ENCODE results near the gene TNS1. TPM values are rescaled to one million over a fixed set of nuclear protein-coding genes. Genes with fewer than 3 reads are reported as not detected.

Gene TNS1
- total RNA-seq, 1 donor from 2014 or later = 46.1 TPM

- DNase-seq (ENCODE audit: extremely low read depth, low read depth, low spot score) = no peak
Observed at GRCh38 chr2:217983276-217984233, 19.2 kb downstream of the TNS1 start.

GRCh38 chr2:217981971-217982370 lies 20.8 kb downstream of the TNS1 start:
- no peak for DNase-seq (ENCODE audit: extremely low read depth, low read depth, low spot score)

GRCh38 chr2:217981084-217981730 lies 21.6 kb downstream of the TNS1 start:
- DNase-seq (ENCODE audit: extremely low read depth, low read depth, low spot score) = no peak

DNA sequence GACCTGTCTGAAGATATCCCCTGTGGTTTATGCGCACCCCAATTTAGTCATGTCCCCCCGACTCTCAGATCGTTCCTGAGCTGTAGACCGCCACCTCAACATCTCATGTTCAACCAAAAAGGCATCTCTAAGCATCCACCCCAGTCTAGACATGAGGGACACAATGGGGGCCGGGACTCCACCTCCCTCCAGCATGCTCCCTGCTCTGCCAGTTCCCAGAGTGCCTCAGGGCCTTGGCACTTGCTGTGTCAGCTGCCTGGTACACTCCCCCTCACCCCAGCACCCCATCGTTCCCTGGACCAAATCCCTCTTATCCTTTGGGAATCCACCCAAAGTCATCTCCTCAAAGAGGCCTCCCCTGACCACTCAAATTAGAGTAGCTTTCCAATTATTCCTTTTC lies 22.2 kb downstream of the TNS1 start:
- no peak for DNase-seq (ENCODE audit: extremely low read depth, low read depth, low spot score)

DNA sequence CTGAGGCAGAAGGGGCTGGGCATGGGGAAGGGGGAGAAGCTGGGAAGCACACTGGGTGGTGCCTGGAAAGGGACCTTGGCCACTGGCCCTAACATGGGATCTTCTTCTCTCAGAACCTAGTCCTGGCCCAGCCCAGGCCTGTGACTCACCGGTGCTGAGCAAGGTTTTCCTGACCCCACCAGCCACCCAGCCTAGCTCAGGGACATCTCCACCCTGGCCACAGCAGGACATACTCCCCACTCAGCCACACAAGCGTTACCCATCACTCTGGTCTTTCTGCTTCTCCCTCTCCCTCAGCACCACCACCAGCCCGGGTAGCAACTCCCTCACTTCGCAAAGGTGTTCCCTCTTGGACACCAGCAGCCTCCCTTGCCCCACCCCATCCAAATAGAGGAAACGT lies 22.8 kb downstream of the TNS1 start:
- no peak for DNase-seq (ENCODE audit: extremely low read depth, low read depth, low spot score)

- DNase-seq (ENCODE audit: extremely low read depth, low read depth, low spot score) = no peak
Observed at GRCh38 chr2:217979151-217979811, 23.5 kb downstream of the TNS1 start.

DNA sequence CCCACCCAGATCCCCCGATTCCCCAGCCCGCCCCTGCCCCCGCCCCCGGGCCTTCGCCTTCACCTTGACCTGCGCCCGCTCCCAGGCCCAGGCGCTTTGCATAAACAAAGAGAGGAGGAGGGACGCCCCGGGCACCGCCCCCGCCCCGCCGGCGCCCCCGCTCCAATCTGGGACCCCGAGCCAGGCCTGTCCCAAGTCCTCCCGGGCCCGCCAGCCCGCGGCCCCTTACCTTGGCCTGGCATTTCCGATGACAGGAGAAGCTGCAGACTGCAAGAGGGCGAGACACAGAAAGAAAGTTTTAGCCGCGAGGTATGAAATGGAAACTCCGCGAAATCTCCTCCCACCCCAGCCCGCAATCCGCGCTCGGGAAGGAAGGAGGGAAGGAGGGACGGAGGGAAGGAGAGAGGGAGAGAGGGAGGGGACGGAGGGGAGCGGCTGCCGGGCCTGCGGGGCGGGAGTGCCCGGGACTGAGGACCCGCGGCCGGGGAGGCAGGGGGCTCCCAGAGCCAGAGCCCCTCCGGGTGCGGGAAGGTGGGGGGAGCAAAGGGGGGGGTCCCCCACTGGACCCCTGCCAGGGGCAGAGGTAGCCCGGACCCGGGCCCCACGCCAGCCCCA lies 24.2 kb downstream of the TNS1 start:
- DNase-seq (ENCODE audit: extremely low read depth, low read depth, low spot score) = no peak

- no peak for DNase-seq (ENCODE audit: extremely low read depth, low read depth, low spot score)
Observed at GRCh38 chr2:217977840-217978535, 24.8 kb downstream of the TNS1 start.

DNA sequence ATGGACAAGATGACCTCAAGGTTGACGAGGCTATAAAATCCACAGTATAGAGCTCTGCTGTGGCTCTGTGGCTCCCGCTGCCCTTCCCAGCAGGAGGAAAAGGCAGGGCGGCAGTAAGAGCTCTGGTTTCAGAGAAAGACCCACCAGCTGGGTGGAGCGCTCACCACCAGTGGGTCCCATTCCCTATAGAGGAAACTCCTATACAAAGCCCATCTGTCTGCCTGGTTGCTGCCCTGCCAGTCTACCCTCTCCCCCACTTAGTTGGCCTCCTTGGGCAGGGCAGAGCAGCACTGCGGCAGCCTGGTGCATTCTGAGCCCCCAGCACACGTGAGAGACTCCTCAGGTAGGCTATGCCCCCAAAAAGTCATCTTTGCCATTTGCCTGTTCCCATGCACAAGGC lies 26.5 kb downstream of the TNS1 start:
- DNase-seq (ENCODE audit: extremely low read depth, low read depth, low spot score) = no peak

DNA sequence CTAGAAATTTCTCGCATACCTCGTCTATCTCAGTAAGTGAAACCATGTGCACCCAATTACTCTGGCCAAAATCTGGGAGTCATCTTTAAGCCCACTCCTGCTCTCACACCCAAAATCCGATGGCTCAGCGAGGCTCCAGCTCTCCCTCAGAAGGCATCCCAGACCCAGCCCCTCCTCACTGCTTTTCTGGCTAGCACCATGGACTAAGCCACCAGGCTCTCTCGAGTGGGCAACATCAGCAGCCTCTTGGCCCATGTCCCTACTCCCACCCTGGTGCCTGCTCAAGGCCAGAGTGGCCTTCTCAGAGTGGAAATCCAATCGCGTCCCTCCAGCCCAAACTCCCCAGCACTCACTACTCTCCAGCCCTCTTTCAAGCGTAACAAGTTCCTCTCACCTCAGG lies 27.2 kb downstream of the TNS1 start:
- no peak for DNase-seq (ENCODE audit: extremely low read depth, low read depth, low spot score)

- no peak for DNase-seq (ENCODE audit: extremely low read depth, low read depth, low spot score)
Observed at GRCh38 chr2:217974389-217975005, 28.3 kb downstream of the TNS1 start.

DNA sequence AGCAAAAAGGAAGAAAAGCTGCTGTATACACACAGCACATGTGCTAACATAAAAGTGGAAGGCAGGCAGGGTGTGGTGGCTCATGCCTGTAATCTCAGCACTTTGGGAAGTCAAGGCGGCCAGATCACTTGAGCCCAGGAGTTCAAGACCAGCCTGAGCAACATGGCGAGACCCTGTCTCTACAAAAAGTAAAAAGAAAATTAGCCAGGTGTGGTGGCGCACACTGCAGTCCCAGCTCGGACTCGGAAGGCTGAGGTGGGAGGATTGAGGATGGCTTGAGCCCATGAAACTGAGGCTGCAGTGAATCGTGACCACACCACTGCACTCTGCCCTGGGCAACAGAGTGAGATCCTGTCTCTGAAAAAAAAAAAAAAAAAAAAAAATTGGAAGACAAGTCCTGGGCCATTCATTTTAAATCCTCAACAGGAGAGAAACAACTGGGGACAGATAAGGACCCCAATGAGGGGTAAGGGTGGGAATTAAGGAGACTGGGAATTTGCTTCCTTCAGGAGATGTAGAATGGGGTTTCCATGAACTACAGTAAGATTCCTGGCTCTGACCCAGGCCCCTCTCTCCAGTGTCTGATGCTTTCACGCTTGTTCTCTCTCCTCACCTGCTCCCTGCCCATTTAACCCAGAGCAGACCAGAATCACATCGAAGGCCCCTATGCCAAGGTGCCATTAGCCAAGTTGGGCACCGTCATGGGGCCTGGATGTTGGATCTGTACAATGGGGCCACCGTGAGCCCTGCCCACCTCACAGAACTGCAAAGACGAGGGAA lies 29.6 kb downstream of the TNS1 start:
- DNase-seq (ENCODE audit: extremely low read depth, low read depth, low spot score) = no peak

DNA sequence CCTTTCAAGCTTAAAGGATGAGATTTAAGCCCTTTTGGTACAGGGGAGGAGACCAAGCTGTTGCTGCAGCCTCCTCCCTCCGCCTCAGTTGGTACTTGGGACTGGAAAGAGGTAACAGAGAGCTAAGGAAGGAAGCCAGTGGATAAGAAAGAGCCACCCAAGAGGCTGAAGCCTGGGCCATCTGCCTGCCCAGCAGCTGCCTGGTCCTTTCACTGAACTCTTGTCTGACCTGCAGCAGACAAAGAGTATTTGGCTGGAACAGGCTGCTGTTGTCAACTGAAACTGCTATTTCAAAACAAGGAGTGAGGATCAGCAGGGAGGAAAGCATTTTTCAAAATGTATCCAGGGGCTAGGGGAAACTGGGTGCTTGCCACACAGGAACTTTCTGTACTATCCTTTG lies 30.3 kb downstream of the TNS1 start:
- DNase-seq (ENCODE audit: extremely low read depth, low read depth, low spot score) = no peak

GRCh38 chr2:217972037-217972436 lies 30.8 kb downstream of the TNS1 start:
- DNase-seq (ENCODE audit: extremely low read depth, low read depth, low spot score) = no peak

DNA sequence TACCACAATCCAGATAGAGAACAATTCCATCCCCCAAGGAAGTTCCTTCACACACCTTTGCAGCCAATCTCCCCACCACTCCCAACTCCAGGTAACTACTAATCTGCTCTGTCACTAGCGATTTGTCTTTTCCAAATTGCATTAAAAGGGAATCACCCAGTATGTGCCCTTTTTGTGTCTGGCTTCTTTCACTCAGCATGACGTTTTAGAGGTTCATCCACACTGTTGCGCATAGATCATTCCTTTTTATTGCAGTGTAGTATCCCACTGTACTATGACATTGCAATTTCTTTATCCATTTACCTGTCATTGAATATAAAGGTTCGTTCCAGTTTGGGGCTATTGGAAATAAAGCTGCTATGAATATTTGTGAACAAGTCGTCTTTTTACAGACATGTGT lies 31.6 kb downstream of the TNS1 start:
- DNase-seq (ENCODE audit: extremely low read depth, low read depth, low spot score) = no peak

DNA sequence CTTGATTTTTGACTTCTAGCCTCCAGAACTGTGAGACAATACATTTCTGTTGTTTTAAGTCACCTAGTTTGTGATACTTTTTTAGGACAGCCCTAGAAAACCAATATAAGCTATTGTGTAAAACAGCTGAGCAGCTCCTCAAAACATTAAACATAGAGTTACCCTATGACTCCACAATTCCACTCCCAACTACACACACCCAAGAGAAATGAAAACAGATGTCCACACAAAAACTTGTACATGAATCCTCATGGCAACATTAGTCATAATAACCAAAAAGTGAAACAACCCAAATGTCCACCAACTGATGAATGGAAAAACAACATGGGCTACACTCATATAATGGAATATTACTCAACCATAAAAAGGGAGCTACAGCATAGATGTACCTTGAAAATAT lies 32.6 kb downstream of the TNS1 start:
- DNase-seq (ENCODE audit: extremely low read depth, low read depth, low spot score) = no peak

- DNase-seq (ENCODE audit: extremely low read depth, low read depth, low spot score) = no peak
Observed at GRCh38 chr2:217969588-217969987, 33.2 kb downstream of the TNS1 start.

GRCh38 chr2:217968023-217968422 lies 34.8 kb downstream of the TNS1 start:
- no peak for DNase-seq (ENCODE audit: extremely low read depth, low read depth, low spot score)

DNA sequence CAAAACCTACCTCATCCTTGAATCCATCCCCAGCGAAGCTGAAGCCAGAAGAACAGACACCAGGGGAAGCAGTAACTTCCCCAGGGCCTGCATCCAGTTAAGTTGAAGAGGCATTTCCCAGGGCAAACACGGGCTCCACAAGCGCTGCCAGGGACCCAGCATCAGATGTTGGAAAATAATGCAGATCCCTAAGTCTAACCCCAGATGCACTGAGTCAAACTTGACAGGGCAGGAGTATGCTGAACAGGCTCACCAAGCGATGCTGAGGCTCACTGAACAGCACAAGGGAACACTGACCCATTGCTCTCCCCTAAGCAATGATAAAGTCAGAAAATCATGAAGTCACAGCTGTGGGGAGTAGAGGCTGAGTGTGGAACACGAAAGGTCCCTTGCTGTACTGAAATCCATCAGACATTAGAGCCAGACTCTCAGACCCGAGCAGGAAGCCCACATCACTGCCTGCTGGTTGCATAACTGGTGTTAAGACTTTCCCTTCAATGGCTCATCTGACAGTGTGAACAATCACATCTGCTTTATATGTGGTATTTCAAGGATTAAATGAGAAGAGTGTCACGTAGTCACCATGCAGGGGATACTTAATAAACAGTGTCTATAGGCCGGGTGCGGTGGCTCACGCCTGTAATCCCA lies 36.2 kb downstream of the TNS1 start:
- DNase-seq (ENCODE audit: extremely low read depth, low read depth, low spot score) = no peak
